ENCODE measurements around the gene SULF2. TPM values are rescaled to one million over a fixed set of nuclear protein-coding genes. Genes with fewer than 3 reads are reported as not detected.

The SULF2 gene
- total RNA-seq, 2 donors from 2014 or later: 75.7 to 146 TPM

DNA sequence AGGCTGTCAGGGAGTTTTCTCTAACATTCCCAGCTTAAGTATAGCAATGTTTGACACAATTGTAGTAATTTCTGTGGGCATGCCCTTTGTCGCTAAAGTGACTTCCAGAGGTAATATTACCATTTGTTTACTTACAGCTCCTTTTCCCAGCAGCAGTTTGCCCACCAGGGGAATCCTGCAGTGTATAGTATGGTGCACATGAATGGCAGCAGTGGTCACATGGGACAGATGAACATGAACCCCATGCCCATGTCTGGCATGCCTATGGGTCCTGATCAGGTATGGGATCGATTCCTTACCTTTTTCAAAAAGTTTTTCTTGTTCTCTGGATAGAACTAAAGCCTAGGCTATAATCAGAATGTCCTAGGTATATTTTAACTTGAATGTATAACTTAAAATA lies 132.5 kb downstream of the SULF2 start:
- peaks cover 59% of the 10 kb centered on the region for H3K36me3 Mint-ChIP-seq (ENCODE audit: low read depth)
- H3K36me3 ChIP-seq (ENCODE audit: control insufficient read depth, insufficient read depth, low read length): peaks cover 85% of the 10 kb centered on the region
- no peak overlapping the region for H3K4me3 Mint-ChIP-seq
- H3K4me1 Mint-ChIP-seq: peaks cover 25% of the 10 kb centered on the region
- H3K27me3 ChIP-seq (ENCODE audit: control insufficient read depth, insufficient read depth, low read length, poor library complexity, severe bottlenecking): no peaks in the 10 kb centered on the region
- DNase-seq: peak; percentile 18
- 86 to 100% methylated on average over 2 of the region's 2 CpGs for WGBS, 2 experiments (ENCODE audit: insufficient coverage in 1 of 2, insufficient read length in 1 of 2)
- no peaks in the 10 kb centered on the region for H3K27me3 Mint-ChIP-seq (ENCODE audit: insufficient read depth)
- H3K27ac Mint-ChIP-seq: no peak overlapping the region
- no peak overlapping the region for H3K9ac ChIP-seq (ENCODE audit: extremely low read depth, low read length, poor library complexity, severe bottlenecking)
- H3K27ac ChIP-seq (ENCODE audit: low read depth, low read length): no peak overlapping the region
- no peaks in the 10 kb centered on the region for H3K9me3 ChIP-seq (ENCODE audit: control insufficient read depth, low read length)
- H3K9me3 Mint-ChIP-seq: no peaks in the 10 kb centered on the region
- H3K4me1 ChIP-seq (ENCODE audit: control insufficient read depth, insufficient read depth, low read length): no peaks in the 10 kb centered on the region
- no peak overlapping the region for H3K4me3 ChIP-seq (ENCODE audit: low read length)
- TF ChIP-seq, protein P1, sequence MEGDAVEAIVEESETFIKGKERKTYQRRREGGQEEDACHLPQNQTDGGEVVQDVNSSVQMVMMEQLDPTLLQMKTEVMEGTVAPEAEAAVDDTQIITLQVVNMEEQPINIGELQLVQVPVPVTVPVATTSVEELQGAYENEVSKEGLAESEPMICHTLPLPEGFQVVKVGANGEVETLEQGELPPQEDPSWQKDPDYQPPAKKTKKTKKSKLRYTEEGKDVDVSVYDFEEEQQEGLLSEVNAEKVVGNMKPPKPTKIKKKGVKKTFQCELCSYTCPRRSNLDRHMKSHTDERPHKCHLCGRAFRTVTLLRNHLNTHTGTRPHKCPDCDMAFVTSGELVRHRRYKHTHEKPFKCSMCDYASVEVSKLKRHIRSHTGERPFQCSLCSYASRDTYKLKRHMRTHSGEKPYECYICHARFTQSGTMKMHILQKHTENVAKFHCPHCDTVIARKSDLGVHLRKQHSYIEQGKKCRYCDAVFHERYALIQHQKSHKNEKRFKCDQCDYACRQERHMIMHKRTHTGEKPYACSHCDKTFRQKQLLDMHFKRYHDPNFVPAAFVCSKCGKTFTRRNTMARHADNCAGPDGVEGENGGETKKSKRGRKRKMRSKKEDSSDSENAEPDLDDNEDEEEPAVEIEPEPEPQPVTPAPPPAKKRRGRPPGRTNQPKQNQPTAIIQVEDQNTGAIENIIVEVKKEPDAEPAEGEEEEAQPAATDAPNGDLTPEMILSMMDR (conservative IDR thresholded peaks at IDR 0.05): no peak

DNA sequence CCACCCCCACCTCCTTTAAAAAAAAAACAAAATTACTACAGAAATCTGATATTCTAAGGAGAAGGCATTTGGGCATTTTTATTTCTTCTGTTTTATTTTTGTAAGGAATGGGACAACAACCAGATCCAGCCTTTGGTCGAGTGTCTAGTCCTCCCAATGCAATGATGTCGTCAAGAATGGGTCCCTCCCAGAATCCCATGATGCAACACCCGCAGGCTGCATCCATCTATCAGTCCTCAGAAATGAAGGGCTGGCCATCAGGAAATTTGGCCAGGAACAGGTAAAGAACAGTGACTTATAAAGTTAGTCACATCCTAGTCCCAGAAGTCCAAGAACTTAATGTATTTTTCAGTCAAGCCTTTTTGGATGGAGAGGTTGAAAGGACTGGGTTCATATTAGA lies 133.0 kb downstream of the SULF2 start:
- Histone ChIP-seq H3K4me1 (ENCODE audit: control insufficient read depth, insufficient read depth, low read length) (no peaks in the 10 kb centered on the region), H3K9me3 (ENCODE audit: control insufficient read depth, low read length) (no peaks in the 10 kb centered on the region), H3K9ac (ENCODE audit: extremely low read depth, low read length, poor library complexity, severe bottlenecking) (no peak overlapping the region), H3K4me3 (ENCODE audit: low read length) (no peak overlapping the region), H3K36me3 (ENCODE audit: control insufficient read depth, insufficient read depth, low read length) (peaks cover 84% of the 10 kb centered on the region), H3K27me3 (ENCODE audit: control insufficient read depth, insufficient read depth, low read length, poor library complexity, severe bottlenecking) (no peaks in the 10 kb centered on the region), H3K27ac (ENCODE audit: low read depth, low read length) (no peak overlapping the region)
- peak; percentile 11 for DNase-seq
- WGBS, 2 experiments (ENCODE audit: insufficient coverage in 1 of 2, insufficient read length in 1 of 2): 89 to 90% methylated on average over 3 of the region's 3 CpGs
- peaks cover 59% of the 10 kb centered on the region for H3K36me3 Mint-ChIP-seq (ENCODE audit: low read depth)
- no peak overlapping the region for H3K4me3 Mint-ChIP-seq
- H3K27ac Mint-ChIP-seq: peak overlapping the region; percentile 72
- no peaks in the 10 kb centered on the region for H3K27me3 Mint-ChIP-seq (ENCODE audit: insufficient read depth)
- H3K9me3 Mint-ChIP-seq: no peaks in the 10 kb centered on the region
- H3K4me1 Mint-ChIP-seq: peaks cover 25% of the 10 kb centered on the region
- TF ChIP-seq, protein P1 (conservative IDR thresholded peaks at IDR 0.05): no peak

DNA sequence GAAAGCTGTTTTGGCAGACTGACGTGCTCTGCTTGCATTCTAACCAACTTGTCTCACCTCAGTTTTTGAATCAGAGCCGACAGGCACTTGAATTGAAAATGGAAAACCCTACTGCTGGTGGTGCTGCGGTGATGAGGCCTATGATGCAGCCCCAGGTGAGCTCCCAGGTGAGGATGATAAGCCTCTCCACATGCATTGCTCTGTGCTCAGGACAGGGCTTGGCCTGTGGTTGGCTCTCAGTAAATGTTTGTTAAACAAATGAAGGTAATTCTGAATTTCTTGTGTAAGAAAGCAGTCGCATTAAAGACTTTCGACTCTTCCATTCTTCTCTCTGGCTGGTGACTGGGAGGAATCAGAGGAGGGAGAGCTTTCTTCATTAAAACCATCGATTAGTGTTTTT lies 136.3 kb downstream of the SULF2 start:
- Histone ChIP-seq H3K36me3 (ENCODE audit: control insufficient read depth, insufficient read depth, low read length) (peaks cover 76% of the 10 kb centered on the region), H3K4me3 (ENCODE audit: low read length) (no peak overlapping the region), H3K9ac (ENCODE audit: extremely low read depth, low read length, poor library complexity, severe bottlenecking) (no peak overlapping the region), H3K27me3 (ENCODE audit: control insufficient read depth, insufficient read depth, low read length, poor library complexity, severe bottlenecking) (no peaks in the 10 kb centered on the region), H3K4me1 (ENCODE audit: control insufficient read depth, insufficient read depth, low read length) (no peaks in the 10 kb centered on the region), H3K27ac (ENCODE audit: low read depth, low read length) (no peak overlapping the region), H3K9me3 (ENCODE audit: control insufficient read depth, low read length) (no peaks in the 10 kb centered on the region)
- no peaks in the 10 kb centered on the region for H3K27me3 Mint-ChIP-seq (ENCODE audit: insufficient read depth)
- no peak overlapping the region for H3K4me3 Mint-ChIP-seq
- peaks cover 68% of the 10 kb centered on the region for H3K36me3 Mint-ChIP-seq (ENCODE audit: low read depth)
- DNase-seq: peak; percentile 69
- 90 to 93% methylated on average over 5 to 6 of the region's 6 CpGs for WGBS, 2 experiments (ENCODE audit: insufficient coverage in 1 of 2, insufficient read length in 1 of 2)
- TF ChIP-seq, protein P1 (conservative IDR thresholded peaks at IDR 0.05): no peak
- H3K9me3 Mint-ChIP-seq: no peaks in the 10 kb centered on the region
- peak overlapping the region; percentile 91 for H3K27ac Mint-ChIP-seq
- H3K4me1 Mint-ChIP-seq: peaks cover 12% of the 10 kb centered on the region

All from endodermal cell (in vitro differentiated cells).